Measurements from ENCODE around the gene PREX1. TPM values are rescaled to one million over a fixed set of nuclear protein-coding genes. Genes with fewer than 3 reads are reported as not detected.

Gene PREX1
- total RNA-seq, 1 experiment from 2014 or later, result 3.3 TPM

DNA sequence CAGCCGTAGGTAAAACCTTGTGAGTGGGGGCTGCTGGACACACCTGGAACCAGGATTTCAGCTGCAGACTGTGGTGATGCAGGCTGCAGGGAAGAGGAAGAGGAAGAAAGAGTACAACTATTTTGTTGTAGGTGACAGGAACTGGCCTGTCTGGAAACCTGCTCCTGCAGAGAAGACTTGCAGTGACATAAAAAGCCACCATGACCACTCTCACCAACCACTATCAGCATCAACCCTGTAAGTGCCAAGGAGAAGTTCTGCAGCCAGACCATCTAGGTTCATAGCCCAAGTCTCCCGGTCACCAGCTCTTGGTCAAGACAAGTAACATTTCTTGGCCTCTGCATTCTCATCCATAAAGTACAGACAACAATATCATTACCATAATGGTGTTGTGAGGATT, 91.2 kb downstream of the PREX1 start:
- no peak overlapping the region for H3K4me3 ChIP-seq
- H3K27me3 ChIP-seq (ENCODE audit: insufficient read depth, low read depth), result no peaks in the 10 kb centered on the region
- DNase-seq, result no peak
- H2AFZ ChIP-seq, result no peak overlapping the region
- intact Hi-C loops (cut with micrococcal nuclease; ENCODE audit: unreplicated experiment), result no loop called here
- H3F3A ChIP-seq (ENCODE audit: insufficient read depth, low read depth), result no peaks in the 10 kb centered on the region
- TF ChIP-seq, protein P1, sequence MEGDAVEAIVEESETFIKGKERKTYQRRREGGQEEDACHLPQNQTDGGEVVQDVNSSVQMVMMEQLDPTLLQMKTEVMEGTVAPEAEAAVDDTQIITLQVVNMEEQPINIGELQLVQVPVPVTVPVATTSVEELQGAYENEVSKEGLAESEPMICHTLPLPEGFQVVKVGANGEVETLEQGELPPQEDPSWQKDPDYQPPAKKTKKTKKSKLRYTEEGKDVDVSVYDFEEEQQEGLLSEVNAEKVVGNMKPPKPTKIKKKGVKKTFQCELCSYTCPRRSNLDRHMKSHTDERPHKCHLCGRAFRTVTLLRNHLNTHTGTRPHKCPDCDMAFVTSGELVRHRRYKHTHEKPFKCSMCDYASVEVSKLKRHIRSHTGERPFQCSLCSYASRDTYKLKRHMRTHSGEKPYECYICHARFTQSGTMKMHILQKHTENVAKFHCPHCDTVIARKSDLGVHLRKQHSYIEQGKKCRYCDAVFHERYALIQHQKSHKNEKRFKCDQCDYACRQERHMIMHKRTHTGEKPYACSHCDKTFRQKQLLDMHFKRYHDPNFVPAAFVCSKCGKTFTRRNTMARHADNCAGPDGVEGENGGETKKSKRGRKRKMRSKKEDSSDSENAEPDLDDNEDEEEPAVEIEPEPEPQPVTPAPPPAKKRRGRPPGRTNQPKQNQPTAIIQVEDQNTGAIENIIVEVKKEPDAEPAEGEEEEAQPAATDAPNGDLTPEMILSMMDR (conservative IDR thresholded peaks at IDR 0.05), result no peak
- TF ChIP-seq EZH2 (IDR thresholded peaks at IDR 0.05; ENCODE audit: low read depth), result no peak
- H3K9me3 ChIP-seq (ENCODE audit: insufficient read depth, low read depth), result no peaks in the 10 kb centered on the region
- no TSS peak for BruUV-seq (replicated peaks)
- H3K9me2 ChIP-seq (ENCODE audit: insufficient read depth), result no peaks in the 10 kb centered on the region
- H3K36me3 ChIP-seq (ENCODE audit: low read depth), result no peaks in the 10 kb centered on the region
- POLR2A ChIA-PET (ENCODE audit: unreplicated experiment), result no interaction called here
- no peaks in the 10 kb centered on the region for H4K20me1 ChIP-seq (ENCODE audit: insufficient read depth)
- no peaks in the 10 kb centered on the region for H3K79me2 ChIP-seq (ENCODE audit: low read depth)
- H3K27ac ChIP-seq, result no peak overlapping the region
- CTCF ChIA-PET, result no interaction called here
- H3K4me2 ChIP-seq, result no peak overlapping the region
- H3K4me1 ChIP-seq (replicated peaks; ENCODE audit: insufficient read depth), result 0 out of 2 replicates have a peak, but pooled peaks cover 6% of the 10 kb centered on the region

- H3K9me3 ChIP-seq (ENCODE audit: insufficient read depth, low read depth), result no peaks in the 10 kb centered on the region
- no peak overlapping the region for H3K4me2 ChIP-seq
- BruUV-seq (replicated peaks), result no TSS peak
- H3K9me2 ChIP-seq (ENCODE audit: insufficient read depth), result no peaks in the 10 kb centered on the region
- CTCF ChIA-PET, result no interaction called here
- H3F3A ChIP-seq (ENCODE audit: insufficient read depth, low read depth), result no peaks in the 10 kb centered on the region
- 0 out of 2 replicates have a peak, but pooled peaks cover 6% of the 10 kb centered on the region for H3K4me1 ChIP-seq (replicated peaks; ENCODE audit: insufficient read depth)
- H3K27me3 ChIP-seq (ENCODE audit: insufficient read depth, low read depth), result no peaks in the 10 kb centered on the region
- H4K20me1 ChIP-seq (ENCODE audit: insufficient read depth), result no peaks in the 10 kb centered on the region
- no peak for DNase-seq
- intact Hi-C loops (cut with micrococcal nuclease; ENCODE audit: unreplicated experiment), result no loop called here
- H3K27ac ChIP-seq, result no peak overlapping the region
- POLR2A ChIA-PET (ENCODE audit: unreplicated experiment), result no interaction called here
- no peaks in the 10 kb centered on the region for H3K79me2 ChIP-seq (ENCODE audit: low read depth)
- H3K36me3 ChIP-seq (ENCODE audit: low read depth), result no peaks in the 10 kb centered on the region
- no peak for TF ChIP-seq EZH2 (IDR thresholded peaks at IDR 0.05; ENCODE audit: low read depth)
- TF ChIP-seq, protein P1 (conservative IDR thresholded peaks at IDR 0.05), result no peak
- no peak overlapping the region for H2AFZ ChIP-seq
- H3K4me3 ChIP-seq, result no peak overlapping the region
Measured at GRCh38 chr20:48736231-48736630, 91.6 kb downstream of the PREX1 start.

DNA sequence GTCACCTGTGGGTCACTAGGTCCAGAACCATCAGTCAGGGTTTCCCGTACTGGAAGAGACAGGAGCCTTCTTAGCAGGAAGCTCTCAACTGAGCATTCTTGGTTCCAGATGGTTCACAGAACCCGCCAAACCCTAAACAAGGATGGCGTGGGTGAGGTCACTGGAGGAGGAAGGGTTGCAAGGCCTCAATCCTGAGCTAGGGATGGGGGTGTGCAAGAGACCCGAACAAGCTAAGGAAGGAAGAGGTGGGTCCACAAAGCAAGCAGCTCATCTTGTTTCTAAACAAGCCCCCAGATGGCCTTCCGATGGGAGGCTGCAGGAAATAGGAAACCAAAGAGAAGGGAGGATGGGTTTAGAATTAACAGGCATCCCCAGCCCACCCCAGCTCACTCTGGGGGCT, 92.7 kb downstream of the PREX1 start:
- TF ChIP-seq, protein P1 (conservative IDR thresholded peaks at IDR 0.05), result no peak
- TF ChIP-seq EZH2 (IDR thresholded peaks at IDR 0.05; ENCODE audit: low read depth), result no peak
- Histone ChIP-seq H3K4me1 (replicated peaks; ENCODE audit: insufficient read depth) (0 out of 2 replicates have a peak, but pooled peaks cover 6% of the 10 kb centered on the region), H3K27ac (no peak overlapping the region), H3K4me3 (no peak overlapping the region), H4K20me1 (ENCODE audit: insufficient read depth) (no peaks in the 10 kb centered on the region), H3K9me2 (ENCODE audit: insufficient read depth) (no peaks in the 10 kb centered on the region), H3K4me2 (no peak overlapping the region), H3K79me2 (ENCODE audit: low read depth) (no peaks in the 10 kb centered on the region), H2AFZ (no peak overlapping the region), H3K27me3 (ENCODE audit: insufficient read depth, low read depth) (no peaks in the 10 kb centered on the region), H3K9me3 (ENCODE audit: insufficient read depth, low read depth) (no peaks in the 10 kb centered on the region), H3F3A (ENCODE audit: insufficient read depth, low read depth) (no peaks in the 10 kb centered on the region), H3K36me3 (ENCODE audit: low read depth) (no peaks in the 10 kb centered on the region)
- DNase-seq, result no peak
- BruUV-seq (replicated peaks), result no TSS peak
- intact Hi-C loops (cut with micrococcal nuclease; ENCODE audit: unreplicated experiment), result no loop called here
- CTCF ChIA-PET, result no interaction called here
- POLR2A ChIA-PET (ENCODE audit: unreplicated experiment), result no interaction called here

Data from PC-9 (cell line).